HG03095 (cell line): Measurements from ENCODE around the gene ETV7.
"Not testable (repeated sequence)": the region's sequence is repeated elsewhere in the genome, so short reads cannot be mapped to it uniquely, and the experiment has no call there.

Source experiments
- ATAC-seq: cut with Tn5 transposase; IDR thresholded peaks from one replicate; pipeline ENCODE4 v1.9.1; 2021; ENCODE audit warnings: moderate library complexity; ENCODE audit not compliant: unreplicated experiment

Gene ETV7

DNA sequence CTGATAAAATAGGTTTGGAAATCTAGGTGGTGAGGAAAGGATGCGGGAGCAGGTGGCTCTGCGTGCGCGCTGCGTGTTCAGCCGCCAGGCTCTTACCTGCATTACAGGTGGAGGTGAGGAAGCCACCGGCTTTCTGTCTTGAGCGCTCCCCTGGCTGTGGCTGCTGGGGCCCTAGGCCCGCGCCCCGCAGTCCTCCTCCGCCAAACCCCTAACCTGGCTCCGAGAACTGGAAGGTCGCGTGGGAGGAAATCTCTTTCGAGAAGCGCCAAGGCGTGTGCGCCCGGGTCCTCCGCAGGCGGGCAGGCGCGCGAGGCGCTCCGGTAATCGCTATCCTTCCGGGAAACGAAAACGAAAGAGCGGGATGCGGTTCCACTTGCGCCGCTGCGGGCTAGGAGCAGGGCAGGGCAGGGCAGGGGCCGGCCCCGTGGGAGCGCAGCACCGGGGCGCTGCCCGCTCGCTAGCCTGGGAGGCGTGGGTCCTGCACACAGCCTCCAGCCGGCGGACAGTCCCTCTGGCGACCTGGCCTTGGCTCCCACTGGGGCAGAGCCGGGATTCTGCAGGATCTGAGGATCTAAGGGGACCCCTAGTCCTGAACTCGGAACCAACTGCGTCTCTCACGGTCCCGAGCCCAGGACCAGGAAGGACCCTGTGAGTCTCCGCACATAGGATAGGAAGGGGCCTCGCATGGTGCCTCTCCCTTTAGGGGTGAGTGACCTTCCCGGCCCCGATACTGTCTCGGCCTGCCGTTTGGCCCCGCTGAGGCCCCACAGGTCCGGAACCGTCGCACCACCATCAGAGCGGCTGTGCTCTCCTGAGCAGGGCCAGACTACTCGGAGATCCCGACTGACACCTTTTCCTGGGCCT lies at the start of gene ETV7:
Gene ETV7 (minus strand): TSS at position 230 of the 864 bp plus-strand sequence. CDS start 128 bp downstream, at position 102.
- ATAC-seq: no peak

GRCh38 chr6:36436466-36436865 lies 49.0 kb upstream of the ETV7 start:
- ATAC-seq: no peak

GRCh38 chr6:36432151-36432671 lies 44.7 kb upstream of the ETV7 start:
- ATAC-seq: no peak

- ATAC-seq: no peak
Measured at GRCh38 chr6:36431197-36431596, 43.7 kb upstream of the ETV7 start.

- no peak for ATAC-seq
Measured at GRCh38 chr6:36430351-36430750, 42.9 kb upstream of the ETV7 start.

- no peak for ATAC-seq
Measured at GRCh38 chr6:36428911-36429310, 41.4 kb upstream of the ETV7 start.

DNA sequence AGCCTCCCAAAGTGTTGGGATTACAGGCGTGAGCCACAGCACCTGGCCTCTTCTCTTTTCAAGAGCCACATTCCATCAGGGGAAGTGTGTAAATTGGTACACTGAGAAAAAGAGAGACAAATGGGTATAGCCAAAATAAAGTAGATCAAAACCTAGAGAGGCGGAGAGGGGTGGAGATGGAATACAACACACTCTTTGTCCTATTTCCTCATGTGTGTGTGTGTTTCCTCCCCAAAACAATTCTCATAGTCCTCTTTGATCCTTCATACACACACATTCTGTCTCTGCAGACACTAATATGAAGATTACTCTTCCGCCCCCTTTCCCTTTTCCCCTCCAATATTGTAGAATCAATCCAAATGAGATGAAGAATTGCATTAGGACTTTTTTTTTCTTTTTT lies 39.2 kb upstream of the ETV7 start:
- no peak for ATAC-seq

GRCh38 chr6:36423101-36423824 lies 35.8 kb upstream of the ETV7 start:
- ATAC-seq: peak; percentile 89

DNA sequence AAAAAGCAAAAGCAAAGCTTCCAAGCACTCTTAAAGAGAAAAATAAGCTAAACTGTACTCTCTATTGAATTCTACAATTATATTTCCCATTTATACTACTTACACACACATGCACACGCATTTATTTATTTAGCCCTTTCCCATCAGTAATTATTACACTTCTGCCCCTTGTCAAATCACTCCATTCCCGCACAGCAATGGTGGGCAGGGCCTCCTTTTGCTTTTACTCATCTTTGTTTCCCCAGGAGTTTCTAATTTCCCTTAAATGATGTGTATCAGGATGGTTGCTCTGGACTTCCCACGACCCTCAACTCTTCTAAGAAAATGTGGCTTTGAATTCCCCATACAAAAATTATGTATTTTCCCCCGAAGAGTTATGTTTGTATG lies 35.2 kb upstream of the ETV7 start:
- no peak for ATAC-seq

DNA sequence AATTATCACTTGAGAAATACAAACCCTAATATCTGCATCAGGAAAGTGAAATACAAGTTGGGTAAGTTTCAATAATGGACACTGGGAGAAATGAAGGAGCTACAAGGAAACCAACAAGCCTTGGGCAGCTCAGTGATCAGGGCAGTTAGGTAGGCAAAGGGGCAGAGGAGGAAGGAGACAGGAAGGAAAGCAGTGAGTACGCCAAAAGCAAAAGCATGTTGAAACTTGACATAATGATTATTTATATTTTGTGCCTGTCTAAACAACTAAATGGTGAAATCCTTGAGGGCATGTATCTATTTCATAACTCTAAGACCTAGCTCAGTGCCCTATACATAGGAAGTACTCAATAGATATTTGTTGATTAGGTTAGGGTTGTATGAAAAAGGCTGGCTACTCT lies 31.8 kb upstream of the ETV7 start:
- no peak for ATAC-seq

- no peak for ATAC-seq
Measured at GRCh38 chr6:36418558-36418957, 31.1 kb upstream of the ETV7 start.

DNA sequence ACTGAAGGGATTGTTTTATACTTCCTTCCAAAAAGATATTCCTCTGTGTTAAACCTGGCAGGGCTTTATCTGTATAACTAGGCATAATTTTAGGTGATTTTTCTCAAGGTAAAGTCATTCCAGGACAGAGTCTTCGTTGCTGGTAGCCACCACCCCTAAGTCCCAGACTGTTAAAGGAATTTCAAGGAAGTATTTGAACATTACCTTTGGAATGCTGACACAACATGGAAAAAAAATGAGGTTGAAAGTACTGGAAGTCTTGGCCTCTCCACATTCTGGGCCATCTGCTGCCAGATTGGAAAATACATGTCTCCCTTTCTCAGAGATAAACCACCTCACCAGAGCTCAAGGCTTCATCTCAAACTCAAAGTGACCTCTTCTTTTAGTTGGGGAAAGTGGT lies 27.0 kb upstream of the ETV7 start:
- ATAC-seq: no peak

DNA sequence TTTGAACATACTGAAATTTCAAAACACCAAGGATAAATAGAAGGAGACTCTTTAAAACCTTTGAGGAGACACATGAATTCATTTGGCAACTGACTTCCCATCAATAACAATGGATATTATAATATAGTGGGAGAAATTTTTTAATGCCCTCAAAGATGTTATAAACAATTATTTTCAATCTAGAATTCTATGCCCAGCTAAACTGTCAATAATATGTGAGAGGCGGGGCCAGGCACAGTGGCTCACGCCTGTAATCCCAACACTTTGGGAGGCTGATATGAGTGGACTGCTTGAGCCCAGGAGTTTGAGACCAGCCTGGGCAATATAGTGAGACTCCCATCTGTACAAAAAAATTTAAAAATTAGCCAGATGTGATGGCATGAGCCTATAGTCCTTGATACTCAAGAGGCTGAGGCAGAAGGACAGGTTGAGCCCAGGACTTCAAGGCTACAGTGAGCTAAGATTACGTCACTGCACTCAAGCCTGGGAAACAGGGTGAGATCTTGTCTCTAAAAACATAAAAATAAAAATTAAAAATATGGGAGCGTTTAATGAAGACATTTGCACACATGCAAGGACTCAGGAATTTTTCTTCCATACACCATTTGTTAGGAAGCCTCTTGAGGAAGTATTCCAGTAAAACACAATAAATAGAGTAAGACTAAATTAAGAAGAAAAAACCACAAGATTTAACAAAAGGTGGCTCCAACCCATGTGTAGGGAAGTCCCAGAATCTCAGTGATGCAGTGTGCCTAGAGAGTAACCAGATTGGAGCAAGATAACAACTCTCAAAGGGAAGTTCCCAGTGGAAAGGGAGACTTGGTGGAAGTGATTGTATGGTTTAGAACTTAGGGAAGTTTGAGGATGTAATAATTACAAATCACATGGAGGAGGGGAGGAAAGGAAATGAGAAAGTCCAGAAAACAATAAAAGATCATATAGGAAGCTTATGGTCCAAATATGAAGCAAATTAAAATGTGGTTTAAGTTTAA lies 26.3 kb upstream of the ETV7 start:
- no peak for ATAC-seq

GRCh38 chr6:36409718-36410117 lies 22.2 kb upstream of the ETV7 start:
- ATAC-seq: not testable (repeated sequence)

DNA sequence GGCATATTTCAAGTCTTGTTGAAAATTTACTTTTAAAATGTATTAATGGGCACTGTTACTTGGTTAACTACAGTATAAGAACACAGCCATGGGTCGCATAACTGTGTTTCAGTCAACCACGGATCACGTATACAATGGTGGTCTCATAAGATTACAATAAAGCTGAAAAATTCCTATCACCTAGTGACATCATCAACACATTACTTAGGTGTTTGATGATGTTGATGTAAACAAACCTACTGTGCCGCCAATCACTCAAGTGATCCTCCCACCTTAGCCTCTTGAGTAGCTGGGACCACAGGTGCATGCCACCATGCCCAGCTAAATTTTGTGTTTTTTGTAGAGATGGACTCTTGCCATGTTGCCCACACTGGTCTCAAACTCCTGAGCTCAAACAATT lies 16.7 kb upstream of the ETV7 start:
- ATAC-seq: no peak

DNA sequence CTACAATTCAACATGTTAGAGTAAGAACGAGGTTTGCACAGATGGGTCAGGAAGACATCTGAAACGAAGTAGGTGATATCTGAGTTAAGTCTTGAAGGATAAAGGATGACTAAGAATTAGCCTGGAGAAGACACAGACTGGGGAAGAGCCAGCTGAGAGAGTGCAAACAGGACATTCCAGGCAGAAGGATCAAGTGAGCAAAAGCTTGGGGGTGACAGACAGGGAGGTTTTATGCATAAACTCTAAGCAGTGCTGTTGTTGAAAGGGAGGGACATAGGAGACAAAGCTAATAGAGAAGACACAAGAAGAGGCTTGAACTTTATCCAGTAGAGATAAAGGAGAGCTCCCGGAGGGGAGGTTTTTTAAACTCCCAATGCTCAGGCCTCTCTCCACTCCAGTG lies 15.0 kb upstream of the ETV7 start:
- ATAC-seq: no peak

- no peak for ATAC-seq
Measured at GRCh38 chr6:36399970-36400369, 12.5 kb upstream of the ETV7 start.

- no peak for ATAC-seq
Measured at GRCh38 chr6:36392621-36393020, 5.2 kb upstream of the ETV7 start.

GRCh38 chr6:36389353-36389752 lies 1.9 kb upstream of the ETV7 start:
- no peak for ATAC-seq

GRCh38 chr6:36386495-36387439 lies 702 bp downstream of the ETV7 start:
- no peak for ATAC-seq
